Bronchial epithelial cell (primary cell): ENCODE measurements around the gene GLG1. TPM values are rescaled to one million over a fixed set of nuclear protein-coding genes. Genes with fewer than 3 reads are reported as not detected.

Experiments used
- DNase-seq: peaks from one replicate; pipeline ENCODE4 v3.0.0-alpha.2; 2010; ENCODE audit warnings: low read depth
- FAIRE-seq: peaks from 2 replicates; lab custom pipeline; 2011; peaks lifted over from hg19 to GRCh38; lab: Jason Lieb, UNC
- H3K27me3 ChIP-seq: 2 replicates; pipeline ENCODE4 v1.5.1; 2011; ENCODE audit warnings: low read length; ENCODE audit not compliant: control insufficient read depth, insufficient read depth
- H3K36me3 ChIP-seq: 2 replicates; pipeline ENCODE4 v1.5.1; 2011; ENCODE audit warnings: low read length; ENCODE audit not compliant: control insufficient read depth, insufficient read depth
- H3K4me3 ChIP-seq: 2 replicates; pipeline ENCODE4 v1.5.1; 2011; ENCODE audit warnings: mild to moderate bottlenecking, low read depth, low read length, control low read depth
- CTCF ChIP-seq: IDR thresholded peaks from 2 replicates; pipeline ENCODE4 v1.5.1; 2011; ENCODE audit warnings: mild to moderate bottlenecking, moderate library complexity, low read length, control low read depth, inconsistent platforms; ENCODE audit not compliant: insufficient read depth, severe bottlenecking
- total RNA-seq: library from RNA; depleted of rRNA; stranded (reverse); fragments of >200 nt; gene quantifications from 2 replicates; pipeline ENCODE4 v1.2.1, GENCODE V29; 2014

GLG1 gene
- total RNA-seq, 1 donor from 2014 or later = 65.0 TPM

DNA sequence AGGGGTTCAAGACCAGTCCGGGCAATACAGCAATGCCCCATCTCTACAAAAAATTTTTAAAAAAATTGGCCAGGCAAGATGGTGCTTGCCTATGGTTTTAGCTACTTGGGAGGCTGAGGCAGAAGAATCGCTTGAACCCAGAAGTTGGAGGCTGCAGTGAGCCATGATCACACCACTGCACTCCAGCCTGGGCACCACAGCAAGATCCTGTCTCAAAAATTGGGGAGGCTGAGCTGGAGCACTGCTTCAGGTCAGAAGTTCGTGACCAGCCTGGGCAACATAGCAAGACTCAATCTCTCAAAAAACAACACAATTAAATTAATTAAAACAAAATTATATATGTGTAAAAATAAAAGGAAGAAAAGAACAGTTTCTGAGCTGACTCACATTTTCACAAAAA is 110.9 kb downstream of the GLG1 start:
- DNase-seq = no peak
- no peak for FAIRE-seq
- no peak for TF ChIP-seq CTCF
- Histone ChIP-seq H3K36me3 (peaks cover 3% of the 10 kb centered on the region), H3K27me3 (no peaks in the 10 kb centered on the region), H3K4me3 (no peak overlapping the region)

DNA sequence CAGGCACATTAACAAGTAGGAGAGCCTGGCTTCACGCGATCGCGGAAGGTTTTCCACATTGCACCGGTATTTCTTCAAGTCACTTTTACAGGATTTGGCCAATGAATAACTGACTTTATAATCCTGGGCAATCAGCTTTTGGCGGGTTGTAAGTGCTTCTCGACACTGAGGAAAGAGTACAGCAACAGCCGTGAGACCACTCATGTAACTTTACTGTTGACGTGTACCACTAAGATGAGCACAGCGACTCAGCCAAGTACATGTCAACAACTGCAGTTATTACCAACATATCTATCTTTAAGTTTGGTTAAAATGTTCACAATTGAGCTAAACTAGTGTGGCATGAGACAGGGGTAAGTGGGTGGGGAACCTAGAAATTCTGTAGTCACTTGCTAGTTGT is 113.9 kb downstream of the GLG1 start:
- H3K27me3 ChIP-seq = no peaks in the 10 kb centered on the region
- H3K4me3 ChIP-seq = no peak overlapping the region
- FAIRE-seq (peak; percentile 13), DNase-seq (no peak)
- TF ChIP-seq CTCF = no peak
- peaks cover 6% of the 10 kb centered on the region for H3K36me3 ChIP-seq

DNA sequence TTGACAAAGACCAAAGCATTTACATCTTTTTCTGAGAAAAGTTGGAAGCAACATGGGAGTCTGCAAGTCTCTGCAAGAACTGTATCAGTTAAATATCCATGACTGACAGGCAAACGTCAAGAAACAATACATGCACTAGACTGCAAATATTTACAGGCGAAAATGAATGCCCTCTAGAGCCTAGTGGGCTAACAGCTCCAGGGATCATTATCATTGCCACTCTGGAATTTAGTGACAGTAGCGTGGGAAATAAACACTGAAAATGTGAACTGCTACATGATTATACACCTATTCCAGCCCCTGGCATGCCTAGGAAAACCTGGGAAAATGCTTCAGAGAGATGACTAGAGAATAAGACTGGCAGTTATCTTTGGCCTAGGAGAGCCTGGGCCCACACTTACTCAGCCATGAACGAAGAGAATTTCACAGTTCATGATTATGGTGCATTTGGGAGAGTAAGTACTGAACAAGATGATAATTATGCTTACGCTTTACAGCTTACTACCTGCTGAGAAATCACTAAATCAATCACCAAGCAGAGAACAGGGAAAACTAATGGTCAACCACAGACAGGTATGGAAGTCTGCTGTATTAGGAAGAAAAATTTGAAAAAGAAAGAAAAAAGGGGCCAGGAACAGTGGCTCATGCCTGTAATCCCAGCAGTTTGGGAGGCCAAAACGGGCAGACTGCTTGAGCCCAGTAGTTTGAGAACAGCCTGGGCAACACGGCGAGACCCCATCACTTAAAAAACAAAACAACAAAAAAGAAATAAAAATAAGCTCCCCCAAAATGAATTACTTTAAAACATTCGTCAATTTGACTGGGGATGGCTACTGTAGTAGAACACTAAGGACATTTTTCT is 119.0 kb downstream of the GLG1 start:
- DNase-seq (no peak), FAIRE-seq (no peak)
- TF ChIP-seq CTCF = no peak
- H3K27me3 ChIP-seq = no peaks in the 10 kb centered on the region
- H3K36me3 ChIP-seq = peaks cover 9% of the 10 kb centered on the region
- no peak overlapping the region for H3K4me3 ChIP-seq

DNA sequence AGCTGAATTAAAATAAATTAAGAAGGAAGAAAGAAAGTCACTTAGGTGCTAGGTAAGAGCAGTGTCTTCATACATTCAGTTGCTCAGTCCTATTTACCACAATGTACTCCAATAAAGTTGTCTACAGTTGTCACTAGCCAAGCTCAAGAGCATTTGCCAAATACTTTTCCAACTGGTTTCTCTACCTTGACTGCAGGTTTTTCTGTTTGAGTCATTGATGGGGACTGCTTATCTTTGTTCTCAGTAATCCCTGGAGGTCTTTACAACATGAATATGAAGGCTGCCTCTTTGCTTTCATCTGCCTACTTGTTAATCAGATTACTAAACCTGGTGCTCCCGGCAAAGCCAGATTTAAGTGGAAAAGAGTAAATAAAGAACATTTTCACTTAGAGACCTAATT is 121.0 kb downstream of the GLG1 start:
- DNase-seq = peak; percentile 39
- peaks cover 7% of the 10 kb centered on the region for H3K36me3 ChIP-seq
- no peak overlapping the region for H3K4me3 ChIP-seq
- FAIRE-seq = no peak
- TF ChIP-seq CTCF = no peak
- no peaks in the 10 kb centered on the region for H3K27me3 ChIP-seq

DNA sequence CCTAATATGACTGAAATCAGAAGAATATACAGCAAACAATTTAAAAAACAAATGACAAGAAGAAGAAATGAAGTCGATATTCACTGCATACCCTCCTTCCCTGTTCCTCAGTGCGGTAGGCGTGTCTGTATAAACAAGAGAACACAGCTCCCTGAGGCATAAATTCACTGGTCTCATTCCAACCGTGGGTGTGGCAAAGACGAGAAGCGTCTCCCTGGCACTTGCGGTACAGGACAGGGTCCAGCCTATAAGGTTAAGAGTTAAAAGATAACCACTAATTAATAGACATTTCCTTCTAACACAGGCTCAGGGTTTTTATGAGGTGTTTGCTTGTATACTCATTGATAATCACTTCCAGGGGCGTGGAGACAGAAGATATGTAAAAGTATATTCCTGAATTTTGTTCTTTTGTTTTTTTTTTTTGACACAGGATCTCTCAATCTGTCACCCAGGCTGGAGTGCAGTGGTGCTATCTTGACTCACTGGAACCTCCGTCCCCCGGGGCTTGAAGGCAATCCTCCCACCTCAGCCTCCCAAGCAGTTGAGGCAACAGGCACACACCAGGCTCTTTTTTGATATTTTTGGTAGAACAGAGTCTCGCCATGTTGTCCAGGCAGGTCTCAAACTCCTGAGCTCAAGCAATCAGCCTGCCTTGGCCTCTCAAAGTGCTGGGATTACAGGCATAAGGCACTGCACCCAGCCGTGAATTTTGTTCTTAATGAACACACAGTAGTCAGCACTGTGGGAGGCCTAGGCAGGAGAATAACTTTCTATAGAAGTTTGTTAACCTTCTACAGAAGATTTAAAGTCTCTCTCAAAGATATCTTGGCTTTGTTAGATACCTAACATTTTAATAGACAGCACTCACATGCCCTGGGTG is 126.5 kb downstream of the GLG1 start:
- FAIRE-seq (no peak), DNase-seq (peak; percentile 85)
- Histone ChIP-seq H3K27me3 (no peaks in the 10 kb centered on the region), H3K36me3 (peaks cover 5% of the 10 kb centered on the region), H3K4me3 (no peak overlapping the region)
- TF ChIP-seq CTCF = no peak
